Measurements from ENCODE around the gene ESF1. TPM values are rescaled to one million over a fixed set of nuclear protein-coding genes. Genes with fewer than 3 reads are reported as not detected.

The ESF1 gene
- total RNA-seq, 4 donors from 2014 or later = 4.7 to 21.9 (median 11.2) TPM

- Histone ChIP-seq H3K9me3 (no peaks in the 10 kb centered on the region), H3K36me3 (no peaks in the 10 kb centered on the region), H3K4me3 (no peak overlapping the region), H3K27me3 (no peaks in the 10 kb centered on the region), H3K4me1 (peaks cover 0 to 11% (median 6%) of the 10 kb centered on the region in 3 donors), H3K27ac (no peak overlapping the region)
- intact Hi-C loops (cut with DNase I) = no loop called here
- no peak for TF ChIP-seq POLR2A (IDR thresholded peaks at IDR 0.05)
- no peak for DNase-seq
Measured at GRCh38 chr20:13670160-13670559, 114.6 kb downstream of the ESF1 start.

DNA sequence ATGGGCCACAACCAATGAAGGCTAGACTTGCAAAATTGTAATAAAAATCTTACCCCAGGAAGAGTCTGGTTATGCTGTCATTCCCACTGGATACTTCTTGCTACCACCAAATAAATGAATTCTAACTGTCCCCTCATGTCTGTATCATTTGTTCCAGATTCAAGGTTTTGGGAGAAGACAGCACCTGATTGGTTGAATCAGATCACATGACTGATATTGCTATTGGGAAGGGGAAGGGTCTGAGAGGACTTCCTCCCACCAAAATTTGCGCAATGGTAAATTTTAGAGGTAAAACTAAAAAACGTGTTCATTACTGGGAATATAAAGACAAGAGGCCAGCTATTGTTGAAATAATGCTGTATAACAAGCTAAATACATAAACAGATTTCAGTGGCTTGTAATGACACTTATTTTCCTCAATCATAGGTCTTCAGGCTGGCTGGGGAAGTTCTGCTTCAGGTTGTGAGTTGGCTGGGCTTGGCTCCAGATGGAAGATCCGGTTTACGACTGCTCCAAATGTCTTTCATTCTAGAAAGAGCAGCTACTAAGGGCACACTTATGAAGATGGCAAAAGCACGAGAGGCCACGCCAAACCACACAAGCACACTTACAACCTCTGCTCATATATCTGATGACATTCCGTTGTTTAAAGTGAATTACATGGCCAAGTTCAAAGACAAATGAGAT is 118.9 kb downstream of the ESF1 start:
- no peak for TF ChIP-seq CTCF (IDR thresholded peaks at IDR 0.05)
- TF ChIP-seq POLR2A (IDR thresholded peaks at IDR 0.05) = no peak
- Histone ChIP-seq H3K36me3 (no peaks in the 10 kb centered on the region), H3K4me1 (peaks cover 0 to 10% (median 0%) of the 10 kb centered on the region in 3 donors), H3K27me3 (no peaks in the 10 kb centered on the region), H3K4me3 (no peak overlapping the region), H3K27ac (no peak overlapping the region), H3K9me3 (no peaks in the 10 kb centered on the region)
- no peak for DNase-seq
- intact Hi-C loops (cut with DNase I) = no loop called here
- WGBS, 2 donors = 74 to 81% methylated on average over 7 of the region's 7 CpGs

Other genes with a start within 250 kb of the ESF1 start
- gene TASP1, start 146.0 kb downstream of the ESF1 start, total RNA-seq = 10 to 100 TPM in 1 of 4 donors, 1 to 10 TPM in 3; 7.7 to 20.0 (median 8.7) TPM
- gene NDUFAF5, start 109 bp upstream of the ESF1 start, total RNA-seq = 10 to 100 TPM in 2 of 4 donors, 1 to 10 TPM in 2; 6.6 to 14.5 (median 10.4) TPM
- gene SEL1L2, start 205.7 kb upstream of the ESF1 start, total RNA-seq = not detected
- 1 to 10 TPM; 1.8 to 4.8 (median 2.9) TPM for gene MACROD2, start 210.6 kb upstream of the ESF1 start, total RNA-seq

Data from esophagus squamous epithelium (tissue), 5 donors.